Measurements from ENCODE around the gene TMEM30A. TPM values are rescaled to one million over a fixed set of nuclear protein-coding genes. Genes with fewer than 3 reads are reported as not detected.

TMEM30A gene
- total RNA-seq, 1 experiment from 2014 or later, result 130 TPM

GRCh38 chr6:75308250-75308988 lies 23.8 kb upstream of the TMEM30A start:
- BruUV-seq (replicated peaks), result no TSS peak
- Histone ChIP-seq H3K9me3 (ENCODE audit: control insufficient read depth, insufficient read depth, low read depth, low read length) (no peaks in the 10 kb centered on the region), H3K4me3 (ENCODE audit: low read depth in 2 of 2, low read length in 2 of 2) (no peak overlapping the region), H3K4me1 (ENCODE audit: control insufficient read depth, insufficient read depth, low read length) (no peaks in the 10 kb centered on the region), H3K36me3 (ENCODE audit: control insufficient read depth, insufficient read depth, low read length) (no peaks in the 10 kb centered on the region), H3K27me3 (ENCODE audit: control insufficient read depth, insufficient read depth, low read length) (no peaks in the 10 kb centered on the region; the same call in 1 of the 2 replicates), H3K27ac (ENCODE audit: low read length) (no peak overlapping the region)
- no peak for DNase-seq (ENCODE audit: low read depth, low spot score)
- ChIA-PET CTCF (no interaction called here), POLR2A (interaction anchor here (0.6 kb wide), 1 partner anchor 8 kb away, joined by 3 read pairs; no protein-coding TSS in a partner anchor)
- TF ChIP-seq SIN3A (IDR thresholded peaks at IDR 0.05; ENCODE audit: borderline replicate concordance, insufficient read depth, low read depth, low read length) (no peak), CTCF (IDR thresholded peaks at IDR 0.05) (no peak), POLR2AphosphoS5 (IDR thresholded peaks at IDR 0.05; ENCODE audit: low read depth, low read length) (no peak), TCF7L2 (IDR thresholded peaks at IDR 0.05; ENCODE audit: low read depth, low read length) (no peak), REST (IDR thresholded peaks at IDR 0.05; ENCODE audit: insufficient read depth in 1 of 2, low read depth in 2 of 2, low read length in 1 of 2) (no peak)
- ATAC-seq, result no peak
- in situ Hi-C loops (cut with HindIII; ENCODE audit: low pct_unique_long_range_greater_than_20kb, low sequenced_read_pairs) (no loop called here), intact Hi-C loops (cut with micrococcal nuclease; ENCODE audit: unreplicated experiment) (no loop called here)

GRCh38 chr6:75307364-75308004 lies 22.9 kb upstream of the TMEM30A start:
- no peaks in the 10 kb centered on the region; the same call in 1 of the 2 replicates for H3K27me3 ChIP-seq (ENCODE audit: control insufficient read depth, insufficient read depth, low read length)
- no peaks in the 10 kb centered on the region for H3K4me1 ChIP-seq (ENCODE audit: control insufficient read depth, insufficient read depth, low read length)
- H3K27ac ChIP-seq (ENCODE audit: low read length), result no peak overlapping the region
- intact Hi-C loops (cut with micrococcal nuclease; ENCODE audit: unreplicated experiment), result no loop called here
- ChIA-PET CTCF (no interaction called here), POLR2A (interaction anchor here (0.6 kb wide), 1 partner anchor 9 kb away, joined by 3 read pairs; no protein-coding TSS in a partner anchor)
- no peak for TF ChIP-seq REST (IDR thresholded peaks at IDR 0.05; ENCODE audit: insufficient read depth in 1 of 2, low read depth in 2 of 2, low read length in 1 of 2)
- TF ChIP-seq POLR2AphosphoS5 (IDR thresholded peaks at IDR 0.05; ENCODE audit: low read depth, low read length), result no peak
- no peak for TF ChIP-seq SIN3A (IDR thresholded peaks at IDR 0.05; ENCODE audit: borderline replicate concordance, insufficient read depth, low read depth, low read length)
- no peak for TF ChIP-seq CTCF (IDR thresholded peaks at IDR 0.05)
- no peak for TF ChIP-seq TCF7L2 (IDR thresholded peaks at IDR 0.05; ENCODE audit: low read depth, low read length)
- in situ Hi-C loops (cut with HindIII; ENCODE audit: low pct_unique_long_range_greater_than_20kb, low sequenced_read_pairs), result no loop called here
- ATAC-seq, result no peak
- BruUV-seq (replicated peaks), result no TSS peak
- H3K36me3 ChIP-seq (ENCODE audit: control insufficient read depth, insufficient read depth, low read length), result no peaks in the 10 kb centered on the region
- no peak for DNase-seq (ENCODE audit: low read depth, low spot score)
- no peaks in the 10 kb centered on the region for H3K9me3 ChIP-seq (ENCODE audit: control insufficient read depth, insufficient read depth, low read depth, low read length)
- no peak overlapping the region for H3K4me3 ChIP-seq (ENCODE audit: low read depth in 2 of 2, low read length in 2 of 2)
